Thymus (tissue), 11 donors: ENCODE results near the gene EHMT2. TPM values are rescaled to one million over a fixed set of nuclear protein-coding genes. Genes with fewer than 3 reads are reported as not detected.

Experiments used
- DNase-seq, 9 donors: peaks; one replicate each; pipeline ENCODE4 v3.0.0-alpha.2; 2013; ENCODE audit warnings: low spot score in 9 of 9, low read depth in 6 of 9, missing footprints in 1 of 9
- H3K27ac ChIP-seq, 2 donors: one replicate each; pipeline ENCODE4 v1.5.1; 2013; ENCODE audit warnings: control low read depth in 1 of 2, low read depth in 1 of 2, low read length in 1 of 2, mild to moderate bottlenecking in 1 of 2, moderate library complexity in 1 of 2
- H3K27me3 ChIP-seq, 2 donors: one replicate each; pipeline ENCODE4 v1.5.1; 2013; ENCODE audit warnings: low read length in 1 of 2; ENCODE audit not compliant: control insufficient read depth in 2 of 2, insufficient read depth in 1 of 2
- H3K36me3 ChIP-seq, 2 donors: one replicate each; pipeline ENCODE4 v1.5.1; 2013; ENCODE audit warnings: low read length in 1 of 2, mild to moderate bottlenecking in 1 of 2, moderate library complexity in 1 of 2; ENCODE audit not compliant: control insufficient read depth in 2 of 2, insufficient read depth in 2 of 2
- H3K4me1 ChIP-seq, 2 donors: one replicate each; pipeline ENCODE4 v1.5.1; 2013; ENCODE audit warnings: low read length in 2 of 2; ENCODE audit not compliant: control insufficient read depth in 2 of 2, insufficient read depth in 2 of 2
- H3K4me3 ChIP-seq, 2 donors: one replicate each; pipeline ENCODE4 v1.5.1; 2013; ENCODE audit warnings: low read length in 2 of 2, control low read depth in 1 of 2, mild to moderate bottlenecking in 1 of 2
- H3K9me3 ChIP-seq, 2 donors: one replicate each; pipeline ENCODE4 v1.5.1; 2013; ENCODE audit warnings: low read length in 1 of 2, mild to moderate bottlenecking in 1 of 2; ENCODE audit not compliant: control insufficient read depth in 2 of 2, insufficient read depth in 1 of 2
- WGBS: extraction: QIAGEN DNeasy Blood & Tissue Kit; methylation state at CpG from one replicate; pipeline ENCODE4 v1.1.7; 2013; 5-methylcytosine and 5-hydroxymethylcytosine counted together
- polyA plus RNA-seq: library from polyadenylated mRNA; stranded (reverse); fragments of 200-250 nt; gene quantifications from one replicate; pipeline ENCODE4 v1.2.3, GENCODE V29; 2013
- total RNA-seq: library from RNA; stranded (reverse); fragments of 120-200 nt; gene quantifications from one replicate; pipeline ENCODE4 v1.2.4, GENCODE V29; 2013
- donor health status: healthy.

EHMT2 gene
- total and polyA plus RNA-seq, 2 donors: 35.0 to 60.1 TPM

DNA sequence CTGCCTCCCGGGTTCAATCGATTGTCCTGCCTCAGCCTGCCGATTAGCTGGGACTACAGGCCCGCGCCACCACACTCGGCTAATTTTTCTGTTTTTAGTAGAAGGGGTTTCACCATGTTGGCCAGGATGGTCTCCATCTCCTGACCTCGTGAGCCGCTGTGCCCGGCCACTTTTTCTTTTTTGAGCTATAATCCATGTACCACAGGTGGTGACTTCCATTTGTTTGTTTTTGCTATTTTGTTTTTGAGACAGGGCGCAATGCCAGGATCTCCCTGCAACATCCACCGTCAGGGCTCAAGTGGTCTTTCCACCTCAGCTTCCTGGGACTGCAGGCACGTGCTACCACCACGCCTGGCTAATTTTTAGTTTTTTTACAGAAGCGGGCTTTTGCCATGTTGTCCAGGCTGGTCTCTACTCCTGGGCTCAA, 61.4 kb downstream of the EHMT2 start:
- Histone ChIP-seq H3K4me1 (peaks cover 25 to 45% of the 10 kb centered on the region in 2 donors), H3K27ac (peak overlapping the region; percentile 15 to 62)
- no peak for DNase-seq

GRCh38 chr6:31834367-31835250, 62.9 kb downstream of the EHMT2 start:
- WGBS: under 1% methylated on average over 59 of the region's 59 CpGs
- H3K9me3 ChIP-seq: no peaks in the 10 kb centered on the region
- H3K27me3 ChIP-seq: no peaks in the 10 kb centered on the region
- peak overlapping the region; percentile 96 to 99 for H3K27ac ChIP-seq
- peak in 8 of 9 donors; percentile 69 to 94 (median 80) for DNase-seq
- peaks cover 25 to 35% of the 10 kb centered on the region in 2 donors for H3K36me3 ChIP-seq
- peak overlapping the region; percentile 59 to 97 for H3K4me3 ChIP-seq
- H3K4me1 ChIP-seq: peaks cover 25 to 57% of the 10 kb centered on the region in 2 donors

More for the DNA sequence above, 61.4 kb downstream of the EHMT2 start:
- H3K9me3 ChIP-seq: no peaks in the 10 kb centered on the region
- H3K27me3 ChIP-seq: no peaks in the 10 kb centered on the region
- 12% methylated on average over 14 of the region's 14 CpGs for WGBS
- H3K36me3 ChIP-seq: peaks cover 39 to 50% of the 10 kb centered on the region in 2 donors
- H3K4me3 ChIP-seq: peak overlapping the region; percentile 59 to 97

GRCh38 chr6:31831350-31832215, 65.9 kb downstream of the EHMT2 start:
- peaks cover 11 to 47% of the 10 kb centered on the region in 2 donors for H3K4me1 ChIP-seq

GRCh38 chr6:31830886-31831335, 66.6 kb downstream of the EHMT2 start:
- Histone ChIP-seq H3K4me3 (peak overlapping the region; percentile 50 to 52), H3K27ac (peak overlapping the region; percentile 33 to 93), H3K4me1 (peaks cover 10 to 45% of the 10 kb centered on the region in 2 donors), H3K27me3 (peaks cover 0 to 15% of the 10 kb centered on the region in 2 donors), H3K36me3 (no peaks in the 10 kb centered on the region), H3K9me3 (peaks cover 0 to 4% of the 10 kb centered on the region in 2 donors)
- no peak for DNase-seq
- 62% methylated on average over 6 of the region's 6 CpGs for WGBS

More at GRCh38 chr6:31831350-31832215, 65.9 kb downstream of the EHMT2 start:
- Histone ChIP-seq H3K9me3 (peaks cover 0 to 4% of the 10 kb centered on the region in 2 donors), H3K27me3 (peaks cover 0 to 13% of the 10 kb centered on the region in 2 donors), H3K4me3 (no peak overlapping the region), H3K36me3 (peaks cover 0 to 5% of the 10 kb centered on the region in 2 donors), H3K27ac (peak overlapping the region in 1 of 2 donors; percentile 93)
- 94% methylated on average over 15 of the region's 15 CpGs for WGBS
- no peak for DNase-seq

Other genes with a start within 250 kb of the EHMT2 start
Only the 30 nearest of the 36 such genes appear.
- gene LY6G5B, start 227.7 kb downstream of the EHMT2 start, total RNA-seq: 2.3 TPM
- gene LY6G5B, start 227.7 kb downstream of the EHMT2 start, polyA plus RNA-seq: 6.5 TPM
- 0.90 TPM for gene LY6G5C, start 216.6 kb downstream of the EHMT2 start, total RNA-seq
- 9.1 TPM for gene LY6G5C, start 216.6 kb downstream of the EHMT2 start, polyA plus RNA-seq
- 50.0 TPM for gene ABHD16A, start 194.4 kb downstream of the EHMT2 start, total RNA-seq
- 51.3 TPM for gene ABHD16A, start 194.4 kb downstream of the EHMT2 start, polyA plus RNA-seq
- gene LY6G6F, start 190.8 kb downstream of the EHMT2 start, total RNA-seq: 0.05 TPM
- gene LY6G6F, start 190.8 kb downstream of the EHMT2 start, polyA plus RNA-seq: not detected
- gene LY6G6D, start 182.3 kb downstream of the EHMT2 start, total RNA-seq: not detected
- not detected for gene LY6G6D, start 182.3 kb downstream of the EHMT2 start, polyA plus RNA-seq
- not detected for gene LY6G6C, start 176.0 kb downstream of the EHMT2 start, total RNA-seq
- gene LY6G6C, start 176.0 kb downstream of the EHMT2 start, polyA plus RNA-seq: 7.0 TPM
- gene MPIG6B, start 174.3 kb downstream of the EHMT2 start, total RNA-seq: 0.14 TPM
- gene MPIG6B, start 174.3 kb downstream of the EHMT2 start, polyA plus RNA-seq: 0.32 TPM
- 49.6 TPM for gene DDAH2, start 168.4 kb downstream of the EHMT2 start, total RNA-seq
- 105 TPM for gene DDAH2, start 168.4 kb downstream of the EHMT2 start, polyA plus RNA-seq
- 431 TPM for gene CLIC1, start 161.2 kb downstream of the EHMT2 start, total RNA-seq
- 337 TPM for gene CLIC1, start 161.2 kb downstream of the EHMT2 start, polyA plus RNA-seq
- 8.4 TPM for gene MSH5, start 157.7 kb downstream of the EHMT2 start, total RNA-seq
- gene MSH5, start 157.7 kb downstream of the EHMT2 start, polyA plus RNA-seq: 15.2 TPM
- 1.2 TPM for gene SAPCD1, start 135.0 kb downstream of the EHMT2 start, total RNA-seq
- gene SAPCD1, start 135.0 kb downstream of the EHMT2 start, polyA plus RNA-seq: 9.7 TPM
- 0.76 TPM for gene VWA7, start 120.4 kb downstream of the EHMT2 start, total RNA-seq
- 0.66 TPM for gene VWA7, start 120.4 kb downstream of the EHMT2 start, polyA plus RNA-seq
- 16.6 TPM for gene VARS1, start 101.9 kb downstream of the EHMT2 start, total RNA-seq
- gene VARS1, start 101.9 kb downstream of the EHMT2 start, polyA plus RNA-seq: 25.2 TPM
- gene LSM2, start 90.7 kb downstream of the EHMT2 start, total RNA-seq: 71.8 TPM
- gene LSM2, start 90.7 kb downstream of the EHMT2 start, polyA plus RNA-seq: 76.8 TPM
- 1.2 TPM for gene HSPA1L, start 82.4 kb downstream of the EHMT2 start, total RNA-seq
- 2.4 TPM for gene HSPA1L, start 82.4 kb downstream of the EHMT2 start, polyA plus RNA-seq
- gene HSPA1A, start 82.2 kb downstream of the EHMT2 start, total RNA-seq: 73.8 TPM
- gene HSPA1A, start 82.2 kb downstream of the EHMT2 start, polyA plus RNA-seq: 68.8 TPM
- gene HSPA1B, start 70.0 kb downstream of the EHMT2 start, total RNA-seq: 110 TPM
- 46.8 TPM for gene HSPA1B, start 70.0 kb downstream of the EHMT2 start, polyA plus RNA-seq
- gene NEU1, start 34.9 kb downstream of the EHMT2 start, total RNA-seq: 20.8 TPM
- 21.9 TPM for gene NEU1, start 34.9 kb downstream of the EHMT2 start, polyA plus RNA-seq
- gene SLC44A4, start 18.7 kb downstream of the EHMT2 start, total RNA-seq: 0.42 TPM
- gene SLC44A4, start 18.7 kb downstream of the EHMT2 start, polyA plus RNA-seq: 1.7 TPM
- gene ZBTB12, start 4.4 kb upstream of the EHMT2 start, total RNA-seq: 1.9 TPM
- 2.6 TPM for gene ZBTB12, start 4.4 kb upstream of the EHMT2 start, polyA plus RNA-seq
- 9.0 TPM for gene C2, start 30.0 kb upstream of the EHMT2 start, total RNA-seq
- gene C2, start 30.0 kb upstream of the EHMT2 start, polyA plus RNA-seq: 10.3 TPM
- gene CFB, start 48.4 kb upstream of the EHMT2 start, total RNA-seq: 17.0 TPM
- 41.0 TPM for gene CFB, start 48.4 kb upstream of the EHMT2 start, polyA plus RNA-seq
- 62.9 TPM for gene NELFE, start 61.3 kb upstream of the EHMT2 start, total RNA-seq
- gene NELFE, start 61.3 kb upstream of the EHMT2 start, polyA plus RNA-seq: 44.5 TPM
- gene SKIC2, start 61.5 kb upstream of the EHMT2 start, total RNA-seq: 25.4 TPM
- gene SKIC2, start 61.5 kb upstream of the EHMT2 start, polyA plus RNA-seq: 110 TPM
- 11.8 TPM for gene DXO, start 74.4 kb upstream of the EHMT2 start, total RNA-seq
- 27.3 TPM for gene DXO, start 74.4 kb upstream of the EHMT2 start, polyA plus RNA-seq
- 43.2 TPM for gene C4A, start 84.4 kb upstream of the EHMT2 start, total RNA-seq
- gene C4A, start 84.4 kb upstream of the EHMT2 start, polyA plus RNA-seq: 206 TPM
- 47.4 TPM for gene C4B, start 117.1 kb upstream of the EHMT2 start, total RNA-seq
- gene C4B, start 117.1 kb upstream of the EHMT2 start, polyA plus RNA-seq: 262 TPM
- 0.24 TPM for gene CYP21A2, start 140.7 kb upstream of the EHMT2 start, total RNA-seq
- 15.7 TPM for gene CYP21A2, start 140.7 kb upstream of the EHMT2 start, polyA plus RNA-seq
- 2.1 TPM for gene TNXB, start 211.6 kb upstream of the EHMT2 start, total RNA-seq
- gene TNXB, start 211.6 kb upstream of the EHMT2 start, polyA plus RNA-seq: 8.3 TPM
- 16.0 TPM for gene ATF6B, start 230.5 kb upstream of the EHMT2 start, total RNA-seq
- 49.2 TPM for gene ATF6B, start 230.5 kb upstream of the EHMT2 start, polyA plus RNA-seq